ENCODE results near the gene FTCDNL1. TPM values are rescaled to one million over a fixed set of nuclear protein-coding genes. Genes with fewer than 3 reads are reported as not detected.

Gene FTCDNL1
- polyA plus RNA-seq, 1 of the 3 experiments (the other 2 are of a cell fraction) = not detected

GRCh38 chr2:199807966-199808365 lies 43.0 kb downstream of the FTCDNL1 start:
- no peak overlapping the region for H3K9ac ChIP-seq
- DNase-seq = no peak
- no peak overlapping the region for H3K4me2 ChIP-seq
- H4K20me1 ChIP-seq (ENCODE audit: insufficient read depth) = no peaks in the 10 kb centered on the region
- no peak overlapping the region for H2AFZ ChIP-seq (ENCODE audit: low read depth)
- H3K27me3 ChIP-seq (ENCODE audit: insufficient read depth) = peaks cover 7% of the 10 kb centered on the region; the same call in 1 of the 2 replicates
- ChIA-PET CTCF (no interaction called here), POLR2A (no interaction called here)
- no peak overlapping the region for H3K4me3 ChIP-seq (ENCODE audit: low read depth in 2 of 2, low read length in 1 of 2)
- no peaks in the 10 kb centered on the region for H3K4me1 ChIP-seq (ENCODE audit: control insufficient read depth in 1 of 2, insufficient read depth in 2 of 2, low read depth in 1 of 2, low read length in 1 of 2)
- no peak for TF ChIP-seq IRF3 (IDR thresholded peaks at IDR 0.05; ENCODE audit: low read depth, low read length)
- TF ChIP-seq MEF2A (IDR thresholded peaks at IDR 0.05; ENCODE audit: borderline replicate concordance, low read depth) = no peak
- TF ChIP-seq MXI1 (IDR thresholded peaks at IDR 0.05; ENCODE audit: low read depth, low read length) = no peak
- TF ChIP-seq PBX3 (IDR thresholded peaks at IDR 0.05) = no peak
- TF ChIP-seq YY1 (IDR thresholded peaks at IDR 0.05; ENCODE audit: low read depth) = no peak
- no peak for TF ChIP-seq USF2 (IDR thresholded peaks at IDR 0.05; ENCODE audit: borderline replicate concordance, low read depth, low read length)
- no peak for TF ChIP-seq TCF12 (IDR thresholded peaks at IDR 0.05)
- no peak for TF ChIP-seq SMC3 (IDR thresholded peaks at IDR 0.05; ENCODE audit: low read depth, low read length)
- no peak for TF ChIP-seq NFIC (IDR thresholded peaks at IDR 0.05; ENCODE audit: borderline replicate concordance)
- no peak for TF ChIP-seq JUND (IDR thresholded peaks at IDR 0.05)
- TF ChIP-seq EP300 (IDR thresholded peaks at IDR 0.05; ENCODE audit: borderline replicate concordance in 1 of 2, low read depth in 1 of 2, low read length in 1 of 2) = no peak
- TF ChIP-seq GABPA (IDR thresholded peaks at IDR 0.05; ENCODE audit: low read depth) = no peak
- no peak for TF ChIP-seq EZH2phosphoT487 (IDR thresholded peaks at IDR 0.05; ENCODE audit: borderline replicate concordance, low read depth)
- TF ChIP-seq ELF1 (IDR thresholded peaks at IDR 0.05) = no peak
- TF ChIP-seq TAF1 (IDR thresholded peaks at IDR 0.05; ENCODE audit: borderline replicate concordance, low read depth, low read length) = no peak
- TF ChIP-seq TEAD4 (IDR thresholded peaks at IDR 0.05; ENCODE audit: borderline replicate concordance, insufficient read depth) = no peak
- no peak for TF ChIP-seq REST (IDR thresholded peaks at IDR 0.05; ENCODE audit: low read depth, low read length)
- no peaks in the 10 kb centered on the region for H3K36me3 ChIP-seq (replicated peaks in 1 of 2; ENCODE audit: control insufficient read depth in 1 of 2, insufficient read depth in 2 of 2, low read length in 1 of 2)
- no peaks in the 10 kb centered on the region for H3K9me3 ChIP-seq
- H3K9me2 ChIP-seq = peaks cover 3% of the 10 kb centered on the region; the same call in 1 of the 2 replicates
- H3K79me2 ChIP-seq (ENCODE audit: insufficient read depth) = no peaks in the 10 kb centered on the region
- no peak overlapping the region for H3K27ac ChIP-seq (ENCODE audit: low read depth in 2 of 2, low read length in 1 of 2)
- no peaks in the 10 kb centered on the region for H3F3A ChIP-seq (replicated peaks; ENCODE audit: insufficient read depth)

All from SK-N-SH (cell line).